Myocyte (in vitro differentiated cells): Measurements from ENCODE around the gene CLNS1A. TPM values are rescaled to one million over a fixed set of nuclear protein-coding genes. Genes with fewer than 3 reads are reported as not detected.
"Not testable (repeated sequence)": the region's sequence is repeated elsewhere in the genome, so short reads cannot be mapped to it uniquely, and the experiment has no call there.

ENCODE experiments used
- DNase-seq: peaks from one replicate; pipeline ENCODE4 v3.0.0-alpha.2; 2012; ENCODE audit warnings: low read depth
- total RNA-seq: library from RNA; depleted of rRNA; stranded (reverse); fragments of >200 nt; gene quantifications from 2 replicates; pipeline ENCODE4 v1.2.3, GENCODE V29; 2014

The CLNS1A gene
- total RNA-seq, 1 donor from 2014 or later = 126 TPM

DNA sequence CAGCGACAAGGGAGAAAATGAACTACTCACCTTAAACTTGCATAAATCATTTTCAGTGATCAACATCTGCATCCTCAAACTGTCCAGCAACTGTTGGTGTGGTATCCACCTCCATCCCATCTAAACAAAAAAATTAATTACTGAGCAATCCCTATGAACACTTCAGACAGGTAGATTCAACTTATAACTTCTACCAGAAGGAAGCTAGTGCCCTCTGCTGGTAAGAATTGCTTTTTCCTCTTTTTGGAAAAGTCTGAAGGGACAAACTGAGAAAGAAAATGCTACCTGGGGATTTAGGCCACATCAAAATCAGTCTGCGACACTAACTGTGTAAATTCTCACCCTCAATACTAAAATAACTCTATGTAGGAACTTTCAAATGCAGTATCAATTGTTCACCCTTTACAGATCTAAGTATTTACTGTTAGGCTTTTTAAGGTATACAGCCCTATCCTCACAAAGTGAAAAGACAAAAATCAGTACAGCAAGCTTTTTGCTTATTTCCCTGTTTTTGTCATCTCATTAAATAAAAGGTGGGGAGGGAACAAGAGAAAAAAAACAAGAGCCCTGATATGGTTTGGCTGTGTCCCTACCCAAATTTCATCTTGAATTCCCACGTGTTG, 17.9 kb downstream of the CLNS1A start:
- DNase-seq = peak; percentile 57

DNA sequence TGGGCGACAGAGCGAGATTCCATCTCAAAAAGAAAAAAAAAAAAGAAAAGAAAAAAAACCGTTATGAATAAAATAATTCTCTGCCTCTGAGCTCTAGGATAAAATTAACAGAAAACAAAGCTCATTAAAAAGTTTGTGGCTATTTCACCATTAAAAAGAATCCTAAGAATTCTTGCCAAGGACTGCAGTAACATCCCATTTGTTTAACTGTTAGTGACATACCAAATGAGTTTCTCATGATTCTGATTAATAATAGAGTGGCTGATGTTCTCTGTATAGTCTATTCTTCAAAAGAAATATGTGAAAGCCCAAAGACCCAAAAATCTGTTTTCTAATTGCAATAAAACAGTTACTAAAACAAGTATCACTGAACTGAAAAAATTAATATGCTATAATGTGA, 19.7 kb downstream of the CLNS1A start:
- peak; percentile 8 for DNase-seq

DNA sequence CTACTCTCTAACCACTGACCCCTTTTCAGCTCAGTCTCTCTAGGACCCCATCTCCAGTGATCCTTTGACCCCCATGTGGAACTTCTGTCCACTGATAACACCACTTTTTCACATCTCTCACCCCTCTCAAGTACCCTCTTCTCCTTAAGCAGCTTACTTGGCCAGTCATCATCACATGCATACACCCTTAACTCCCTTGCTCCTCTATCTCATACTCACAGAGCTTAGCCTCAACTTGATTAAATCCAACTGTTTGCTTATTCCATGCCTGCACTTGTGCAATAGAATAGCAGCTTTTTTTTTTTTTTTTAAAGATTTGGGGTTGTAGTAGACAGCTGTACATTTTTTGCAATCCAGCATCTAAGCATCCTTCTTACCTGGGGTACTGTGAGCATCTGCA, 25.7 kb downstream of the CLNS1A start:
- DNase-seq = no peak

DNA sequence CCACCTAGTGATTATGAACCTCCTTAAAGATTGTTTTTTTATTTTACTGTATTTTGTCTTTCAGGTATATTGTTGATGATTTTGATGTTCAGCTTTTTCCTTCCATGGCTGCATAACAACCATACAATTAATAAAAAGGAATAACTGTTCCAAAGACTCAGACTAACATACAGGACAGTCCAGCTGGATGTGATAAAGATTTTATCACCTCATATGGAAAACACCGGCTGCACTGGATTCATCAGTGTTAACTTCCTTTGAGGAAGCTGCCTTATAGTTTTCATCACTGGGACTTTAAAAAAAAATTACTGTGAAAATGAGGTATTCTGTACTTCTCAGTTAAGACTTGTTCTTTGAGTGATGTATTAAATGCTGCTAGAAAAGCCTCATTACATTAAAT, 28.4 kb downstream of the CLNS1A start:
- no peak for DNase-seq

DNA sequence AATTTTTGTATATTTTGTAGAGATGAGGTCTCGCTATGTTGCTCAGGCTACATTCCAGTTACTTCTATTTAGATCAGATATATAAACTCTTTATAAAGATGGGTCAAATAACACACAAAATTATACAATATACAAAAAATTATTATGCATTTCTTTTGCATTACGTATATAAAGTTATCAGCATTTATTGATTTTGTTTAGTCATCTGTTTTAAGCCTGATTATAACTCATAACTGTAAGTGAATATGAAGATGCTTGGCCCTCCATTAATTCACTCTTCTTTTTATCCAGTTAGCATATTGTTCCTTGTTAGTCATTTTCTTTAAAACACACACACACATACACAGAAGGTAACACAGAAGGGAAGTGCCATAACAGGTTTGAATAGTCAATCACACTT, 33.3 kb downstream of the CLNS1A start:
- DNase-seq = no peak

DNA sequence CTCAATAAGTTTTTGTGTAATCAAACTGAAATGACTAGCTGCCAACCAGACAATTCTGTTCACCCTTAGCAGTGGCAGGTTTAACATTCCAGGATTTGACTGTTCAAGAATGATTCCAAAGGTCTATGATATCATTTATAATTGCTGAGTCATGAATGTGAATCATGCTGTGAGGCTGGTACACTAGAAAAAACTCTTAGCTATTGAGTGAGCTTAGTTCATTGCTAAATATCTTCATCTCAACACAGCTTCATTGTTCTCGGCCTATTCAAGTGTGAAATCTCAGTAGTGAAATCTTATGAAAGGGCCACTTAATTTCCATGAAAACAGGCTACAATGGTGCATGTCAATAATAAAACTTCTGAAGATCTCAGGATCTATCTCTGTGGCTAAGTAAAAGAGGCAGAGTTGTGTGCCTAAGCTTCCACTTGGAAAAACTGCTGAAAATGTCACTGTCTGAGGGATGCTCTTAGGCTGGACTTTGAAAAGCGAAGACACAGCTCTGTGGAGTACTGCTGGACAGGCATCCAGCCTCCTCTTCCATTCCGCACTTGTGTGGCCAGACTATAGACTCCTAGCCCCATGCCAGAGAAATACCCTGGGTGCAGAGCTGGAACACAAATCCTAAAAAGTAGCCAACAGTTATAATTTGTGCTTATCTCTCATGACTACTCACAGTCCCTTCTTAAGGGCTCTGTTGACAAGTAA, 35.1 kb downstream of the CLNS1A start:
- DNase-seq = peak; percentile 77

DNA sequence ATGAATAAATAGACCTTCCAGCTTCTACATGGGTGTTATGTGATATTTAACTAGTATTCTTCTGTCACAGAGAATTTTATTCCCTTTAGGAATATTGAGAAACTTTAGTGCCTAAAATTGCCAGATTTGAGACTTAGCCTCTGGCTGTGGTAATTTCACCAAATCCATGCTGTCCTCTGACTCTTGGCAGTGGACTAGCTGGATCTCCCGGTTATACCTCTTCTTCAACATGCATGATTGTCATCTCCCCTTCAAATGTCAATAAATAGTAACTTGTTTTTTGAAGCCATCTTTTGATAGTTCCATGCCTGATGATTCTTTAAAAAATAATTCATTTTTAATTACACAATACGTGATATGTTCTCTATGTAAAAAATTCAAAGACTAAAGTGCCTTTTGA, 39.4 kb downstream of the CLNS1A start:
- DNase-seq = no peak

DNA sequence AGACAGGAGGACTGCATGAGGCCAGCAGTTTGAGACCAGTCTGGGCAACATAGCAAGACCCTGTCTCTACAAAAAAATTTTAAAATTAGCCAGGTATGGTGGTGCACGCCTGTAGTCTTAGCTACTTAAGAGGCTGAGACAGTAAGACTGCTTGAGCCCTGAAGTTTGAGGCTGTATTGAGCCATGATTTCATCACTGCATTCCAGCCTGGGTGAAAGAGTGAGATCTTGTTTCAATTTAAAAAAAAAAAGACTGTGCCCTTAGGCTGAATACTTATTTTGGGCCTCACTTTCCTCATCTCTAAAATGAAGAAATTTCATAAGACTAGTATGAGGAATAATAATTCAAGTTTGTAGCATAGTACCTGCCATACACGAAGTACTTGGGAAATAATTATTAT, 41.0 kb downstream of the CLNS1A start:
- DNase-seq = peak; percentile 50

DNA sequence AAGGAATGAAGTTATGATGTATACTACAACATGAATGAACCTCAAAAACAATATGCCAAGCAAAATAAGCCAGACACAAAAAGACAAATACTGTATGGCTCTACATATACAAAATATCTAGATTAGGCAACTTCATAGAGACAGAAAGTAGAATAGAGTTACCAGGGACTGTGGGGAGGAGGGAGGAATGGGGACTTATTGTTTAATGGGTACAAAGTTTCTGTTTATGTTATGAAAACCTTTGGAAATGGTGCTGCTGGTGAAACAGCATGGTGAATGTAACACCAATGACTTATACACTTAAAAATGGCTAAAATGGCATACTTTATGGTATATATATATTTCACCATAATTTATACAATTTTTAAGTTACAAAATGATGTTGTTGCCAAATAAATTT, 43.7 kb downstream of the CLNS1A start:
- no peak for DNase-seq

DNA sequence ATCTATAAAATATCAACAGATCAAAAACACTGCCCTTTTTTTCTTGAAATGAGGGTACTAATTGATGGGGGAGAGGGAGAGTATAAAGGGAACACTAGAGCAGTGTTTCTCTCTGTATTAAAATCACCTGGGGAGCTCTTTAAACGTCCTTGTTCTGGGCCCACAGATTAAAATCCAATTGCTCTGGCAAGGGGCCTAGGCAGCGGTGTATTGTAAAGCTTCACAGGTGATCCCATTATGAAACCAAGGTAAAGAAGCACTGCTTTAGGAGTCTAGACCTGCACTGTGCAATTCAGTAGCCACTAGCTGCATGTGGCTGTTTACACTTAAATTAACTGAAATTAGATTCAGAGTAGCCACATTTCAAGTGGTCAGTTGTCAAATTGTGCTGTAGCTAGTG, 44.9 kb downstream of the CLNS1A start:
- no peak for DNase-seq

DNA sequence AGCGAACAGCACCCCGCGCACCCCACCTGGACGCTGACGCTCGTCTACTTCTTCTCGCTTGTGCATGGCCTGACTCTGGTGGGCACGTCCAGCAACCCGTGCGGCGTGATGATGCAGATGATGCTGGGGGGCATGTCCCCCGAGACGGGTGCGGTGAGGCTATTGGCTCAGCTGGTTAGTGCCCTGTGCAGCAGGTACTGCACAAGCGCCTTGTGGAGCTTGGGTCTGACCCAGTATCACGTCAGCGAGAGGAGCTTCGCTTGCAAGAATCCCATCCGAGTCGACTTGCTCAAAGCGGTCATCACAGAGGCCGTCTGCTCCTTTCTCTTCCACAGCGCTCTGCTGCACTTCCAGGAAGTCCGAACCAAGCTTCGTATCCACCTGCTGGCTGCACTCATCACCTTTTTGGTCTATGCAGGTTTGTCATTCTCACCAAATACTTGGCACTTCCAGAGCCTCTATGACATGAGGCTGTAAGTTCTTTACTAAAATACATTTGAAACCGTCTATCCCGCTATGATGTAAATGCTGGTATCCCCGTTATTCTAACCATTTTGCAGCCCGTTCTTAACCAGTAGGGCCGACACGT, 47.3 kb downstream of the CLNS1A start:
- no peak for DNase-seq

DNA sequence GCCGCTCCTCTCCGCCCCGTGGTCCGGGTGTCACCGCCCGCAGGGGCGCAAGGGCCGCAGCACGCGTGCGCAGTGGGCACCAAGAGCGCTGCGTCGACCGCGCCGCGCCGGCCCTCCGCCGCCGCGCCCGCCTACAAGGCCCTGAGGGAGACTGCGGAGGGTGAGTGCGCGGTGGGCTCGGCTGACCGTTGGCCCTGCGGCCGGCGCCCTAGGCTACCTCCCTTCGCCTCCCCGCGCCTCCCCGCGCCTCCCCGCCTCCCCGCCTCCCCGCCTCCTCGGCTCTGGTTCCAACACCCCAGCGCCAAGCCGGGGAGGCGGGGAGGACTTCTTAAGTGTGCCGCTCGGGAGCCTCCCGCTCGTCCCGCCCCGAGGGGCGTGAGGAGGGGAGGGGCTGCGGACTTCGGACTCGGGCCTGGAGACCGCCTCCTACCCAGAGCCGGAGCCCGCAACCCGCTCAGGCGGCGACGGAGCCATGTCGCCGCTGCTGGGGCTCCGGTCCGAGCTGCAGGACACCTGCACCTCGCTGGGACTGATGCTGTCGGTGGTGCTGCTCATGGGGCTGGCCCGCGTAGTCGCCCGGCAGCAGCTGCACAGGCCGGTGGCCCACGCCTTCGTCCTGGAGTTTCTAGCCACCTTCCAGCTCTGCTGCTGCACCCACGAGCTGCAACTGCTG, 47.9 kb downstream of the CLNS1A start, which contains the start of gene AQP11:
AQP11 (plus strand) TSS at position 433 of the 673 bp plus-strand sequence; CDS start at position 473, 40 bp downstream.
- peak; percentile 87 for DNase-seq

DNA sequence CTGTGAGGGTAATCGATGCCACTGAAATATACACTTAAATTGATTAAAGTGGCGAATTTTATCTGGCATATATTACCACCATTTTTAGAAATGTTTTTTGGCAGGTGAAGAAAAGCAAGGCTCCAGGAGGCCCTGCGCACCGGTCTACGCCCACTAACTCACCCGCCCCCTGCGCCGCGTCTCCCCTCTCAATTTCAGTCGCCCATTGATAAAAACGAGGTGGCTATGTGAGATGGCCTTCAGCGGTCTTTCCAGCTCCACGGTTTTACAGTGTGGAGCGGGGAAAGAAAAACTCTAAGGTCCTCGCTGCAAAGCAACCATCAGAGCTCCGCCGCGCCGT, 48.4 kb downstream of the CLNS1A start:
- no peak for DNase-seq

DNA sequence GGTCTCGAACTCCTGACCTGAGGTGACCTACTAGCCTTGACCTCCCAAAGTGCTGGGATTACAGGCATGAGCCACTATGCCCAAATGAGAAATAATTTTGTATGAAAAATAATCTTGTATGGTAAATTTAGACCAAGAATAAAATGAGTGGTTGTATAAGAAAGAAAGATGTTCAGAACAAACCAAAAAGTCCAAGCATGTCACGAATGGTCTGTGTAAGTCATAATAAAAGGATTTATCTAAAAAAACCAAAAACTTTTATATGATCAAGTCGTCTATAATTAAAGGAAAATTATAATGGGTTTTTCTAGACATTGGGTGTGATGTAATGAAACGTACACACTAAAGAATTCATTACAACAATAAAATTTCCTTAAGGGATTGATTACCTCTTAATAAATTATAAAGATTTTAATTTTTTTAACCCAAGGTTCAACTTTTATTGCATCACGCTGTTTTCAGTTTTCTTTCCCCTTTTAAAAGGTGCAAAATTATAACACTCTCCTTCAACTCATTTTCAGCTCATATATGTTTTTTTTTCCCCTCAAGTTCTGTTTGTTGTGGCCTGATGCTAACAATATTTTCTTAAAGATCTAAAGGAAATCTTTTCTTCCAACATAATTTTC, 56.8 kb downstream of the CLNS1A start:
- DNase-seq = peak; percentile 12

DNA sequence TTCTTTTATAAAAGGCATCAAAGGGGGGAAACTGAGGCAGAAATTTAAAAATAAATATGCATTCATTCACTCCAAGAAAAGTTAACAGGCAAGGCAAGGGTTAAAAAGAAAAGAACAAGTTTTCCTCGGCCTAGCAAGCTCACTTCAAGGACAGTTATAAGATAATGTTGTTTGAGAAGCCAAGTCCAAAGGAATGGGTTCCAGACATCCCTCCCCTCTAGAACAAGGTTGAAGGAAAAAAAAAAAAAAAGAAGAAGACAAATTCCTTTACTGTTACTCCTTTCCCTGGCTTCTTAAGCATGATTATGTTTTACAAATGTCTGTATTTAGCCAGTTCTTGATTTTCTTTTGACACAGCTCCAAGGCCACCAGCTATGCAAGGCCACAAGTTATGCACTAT, 62.2 kb downstream of the CLNS1A start:
- not testable (repeated sequence) for DNase-seq

DNA sequence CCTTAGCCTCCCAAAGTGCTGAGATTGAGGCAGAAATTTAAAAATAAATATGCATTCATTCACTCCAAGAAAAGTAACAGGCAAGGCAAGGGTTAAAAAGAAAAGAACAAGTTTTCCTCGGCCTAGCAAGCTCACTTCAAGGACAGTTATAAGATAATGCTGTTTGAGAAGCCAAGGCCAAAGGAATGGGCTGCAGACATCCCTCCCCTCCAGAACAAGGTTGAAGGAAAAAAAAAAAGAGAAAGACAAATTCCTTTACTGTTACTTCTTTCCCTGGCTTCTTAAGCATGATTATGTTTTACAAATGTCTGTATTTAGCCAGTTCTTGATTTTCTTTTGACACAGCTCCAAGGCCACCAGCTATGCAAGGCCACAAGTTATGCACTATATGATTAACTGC, 66.7 kb downstream of the CLNS1A start:
- DNase-seq = not testable (repeated sequence)

DNA sequence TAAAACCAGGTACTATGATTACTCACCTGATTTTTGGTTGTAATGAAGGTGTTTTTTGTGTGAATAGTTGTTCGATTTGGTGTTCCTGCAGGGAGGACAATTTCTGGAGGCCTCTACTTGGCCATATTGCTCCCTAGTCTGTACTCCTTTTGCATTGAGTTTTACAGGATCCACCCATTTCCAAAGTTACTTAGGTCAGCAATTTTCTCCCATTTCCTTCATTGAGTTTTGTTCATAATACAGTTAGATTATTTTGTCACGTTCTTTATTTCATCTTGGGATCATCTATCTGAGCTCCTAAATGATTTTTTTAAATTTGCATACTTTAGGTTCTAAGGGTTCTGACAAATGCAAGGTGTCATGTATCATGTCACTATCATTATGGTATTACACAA, 67.9 kb downstream of the CLNS1A start:
- no peak for DNase-seq

DNA sequence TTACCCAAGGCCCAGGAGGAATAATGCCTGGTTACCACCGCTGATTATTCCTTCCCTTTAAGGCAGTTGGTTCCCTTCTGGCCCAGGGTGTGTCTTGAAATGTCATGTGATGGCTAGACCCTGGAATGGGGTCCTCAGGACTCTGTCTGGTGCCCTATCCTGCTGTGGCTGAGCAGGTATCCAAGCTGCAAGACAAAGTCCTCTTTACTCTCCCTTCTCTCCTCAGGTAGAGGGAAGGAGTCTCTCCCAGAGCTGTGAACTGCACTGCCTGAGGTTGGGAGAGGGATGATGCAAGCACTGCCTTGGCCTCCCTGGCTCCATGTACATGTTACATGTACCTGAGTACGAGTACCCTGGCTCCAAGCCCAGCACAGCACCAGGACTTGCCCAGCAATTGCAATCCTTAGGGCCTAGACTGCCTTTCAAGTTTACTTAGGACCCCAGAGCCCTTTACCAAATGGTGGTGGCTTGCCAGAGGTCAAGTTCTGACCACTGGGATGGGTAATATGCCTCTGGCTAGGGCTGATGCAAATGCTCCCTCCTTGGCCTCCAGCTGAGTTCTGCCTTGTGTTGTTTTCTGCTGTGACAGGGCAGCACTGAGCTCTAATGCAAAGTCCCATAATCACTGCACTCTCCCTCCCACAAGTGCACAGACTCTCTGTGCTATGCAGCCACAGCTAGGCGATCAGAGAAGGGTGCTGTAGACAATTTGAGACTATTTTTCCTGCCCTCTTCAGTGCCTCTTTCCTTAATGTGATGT, 68.5 kb downstream of the CLNS1A start:
- no peak for DNase-seq

DNA sequence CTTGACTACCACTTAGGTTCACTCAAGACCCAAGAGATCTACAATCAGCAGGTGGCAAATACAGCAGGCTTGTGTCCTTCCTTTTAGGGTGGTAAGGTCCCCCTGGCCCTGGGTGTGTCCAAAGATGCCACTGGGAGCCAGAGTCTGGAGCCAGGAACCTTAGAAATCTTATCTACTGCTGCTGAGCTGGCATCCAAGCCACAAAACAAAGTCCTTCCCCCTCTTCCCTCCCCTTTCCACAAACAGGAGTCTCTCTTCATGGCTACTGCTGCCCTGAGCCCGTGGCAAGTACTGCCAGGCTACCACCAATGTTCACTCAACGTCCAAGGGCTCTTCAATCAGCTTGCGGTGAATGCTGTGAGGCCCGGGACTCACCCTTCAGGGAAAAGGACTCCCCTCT, 69.3 kb downstream of the CLNS1A start:
- no peak for DNase-seq
